ENCODE measurements around the gene IGFBP2. TPM values are rescaled to one million over a fixed set of nuclear protein-coding genes. Genes with fewer than 3 reads are reported as not detected.

Gene IGFBP2
- total and polyA plus RNA-seq, 9 of the 15 experiments (the other 6 are each of a cell fraction or from before 2014, with no cell fraction given) = 0.93 TPM; not detected in 8

DNA sequence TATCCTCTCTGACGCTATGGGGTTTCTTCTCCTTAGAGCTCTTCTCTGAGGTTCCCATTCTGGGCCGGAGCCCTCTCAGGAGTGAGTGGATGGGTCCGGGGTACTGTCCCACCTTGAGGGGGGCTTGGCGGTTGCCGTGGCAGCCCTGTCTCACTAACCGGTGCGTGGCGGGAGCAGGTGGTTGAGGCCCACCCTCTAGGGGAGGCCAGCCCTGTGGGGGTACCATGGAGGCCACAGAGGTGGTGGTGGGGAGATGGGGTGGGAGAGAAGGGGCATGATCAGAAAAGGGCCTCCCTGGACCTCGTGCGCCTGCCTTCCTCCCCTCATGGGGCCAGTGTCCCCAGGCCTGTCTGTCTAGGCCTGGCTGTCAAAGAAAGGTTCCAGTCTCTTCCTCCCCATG lies 39.8 kb downstream of the IGFBP2 start (continued):
- TF ChIP-seq CLOCK (CRISPR knock-in tag; IDR thresholded peaks at IDR 0.05; ENCODE audit: borderline replicate concordance) (no peak), ZNF354B (CRISPR knock-in tag; IDR thresholded peaks at IDR 0.05) (no peak), ZNF511 (CRISPR knock-in tag; IDR thresholded peaks at IDR 0.05) (no peak)

GRCh38 chr2:216673609-216674008 lies 40.4 kb downstream of the IGFBP2 start:
- BruUV-seq (replicated peaks) = no TSS peak
- no peaks in the 10 kb centered on the region for H3K9me1 ChIP-seq (ENCODE audit: control insufficient read depth, insufficient read depth, low read length)
- 46% methylated on average over 6 of the region's 9 CpGs for WGBS (ENCODE audit: insufficient coverage, low coverage, missing lambda C conversion rate)
- no peaks in the 10 kb centered on the region for H3K36me3 ChIP-seq (ENCODE audit: control insufficient read depth, insufficient read depth, low read length)
- no peaks in the 10 kb centered on the region for H3K9me3 ChIP-seq (replicated peaks; ENCODE audit: control insufficient read depth, insufficient read depth, low read depth, low read length)
- H4K20me1 ChIP-seq (replicated peaks; ENCODE audit: control insufficient read depth, insufficient read depth, low read length) = no peaks in the 10 kb centered on the region
- intact Hi-C loops (cut with micrococcal nuclease) (no loop called here), in situ Hi-C loops (cut with MboI) (loop anchor here (25.0 kb wide), 1 partner anchor 461 kb away; no protein-coding TSS in a partner anchor)
- no peak for DNase-seq (ENCODE audit: extremely low read depth in 1 of 4, low spot score in 3 of 4)
- no peak overlapping the region for H3K4me2 ChIP-seq (ENCODE audit: insufficient read depth, low read length)
- peaks cover 4 to 58% of the 10 kb centered on the region in 2 experiments; a peak in 3 of 5 replicates for H3K27me3 ChIP-seq (ENCODE audit: control insufficient read depth in 2 of 2, insufficient read depth in 2 of 2, low read length in 2 of 2)
- no peak for ATAC-seq
- no peak overlapping the region for H3K27ac ChIP-seq (ENCODE audit: extremely low read depth, low read depth, low read length)
- CTCF ChIA-PET (ENCODE audit: low intra/inter-chr PET ratio) = no interaction called here
- H3K4me3 ChIP-seq = no peak overlapping the region
- POLR2A ChIA-PET = interaction anchor here (1.0 kb wide), 1 partner anchor 10 kb away, joined by 3 read pairs; no protein-coding TSS in a partner anchor
- no peak overlapping the region for H3K9ac ChIP-seq (ENCODE audit: insufficient read depth in 1 of 2, low read depth in 2 of 2, low read length in 2 of 2)
- no peak for FAIRE-seq
- TF ChIP-seq, protein P1, sequence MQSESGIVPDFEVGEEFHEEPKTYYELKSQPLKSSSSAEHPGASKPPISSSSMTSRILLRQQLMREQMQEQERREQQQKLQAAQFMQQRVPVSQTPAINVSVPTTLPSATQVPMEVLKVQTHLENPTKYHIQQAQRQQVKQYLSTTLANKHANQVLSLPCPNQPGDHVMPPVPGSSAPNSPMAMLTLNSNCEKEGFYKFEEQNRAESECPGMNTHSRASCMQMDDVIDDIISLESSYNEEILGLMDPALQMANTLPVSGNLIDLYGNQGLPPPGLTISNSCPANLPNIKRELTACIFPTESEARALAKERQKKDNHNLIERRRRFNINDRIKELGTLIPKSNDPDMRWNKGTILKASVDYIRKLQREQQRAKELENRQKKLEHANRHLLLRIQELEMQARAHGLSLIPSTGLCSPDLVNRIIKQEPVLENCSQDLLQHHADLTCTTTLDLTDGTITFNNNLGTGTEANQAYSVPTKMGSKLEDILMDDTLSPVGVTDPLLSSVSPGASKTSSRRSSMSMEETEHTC (IDR thresholded peaks at IDR 0.05) = no peak
- TF ChIP-seq MYNN (IDR thresholded peaks at IDR 0.05) (no peak), MYNN (CRISPR knock-in tag; IDR thresholded peaks at IDR 0.05) (no peak), SIN3B (IDR thresholded peaks at IDR 0.05; ENCODE audit: low read depth) (no peak), ZSCAN32 (CRISPR knock-in tag; IDR thresholded peaks at IDR 0.05) (no peak), PURB (CRISPR knock-in tag; IDR thresholded peaks at IDR 0.05; ENCODE audit: low read depth) (no peak), HDAC6 (IDR thresholded peaks at IDR 0.05; ENCODE audit: low read depth, low read length) (no peak)
- H3K4me1 ChIP-seq (replicated peaks in 1 of 2; ENCODE audit: control insufficient read depth in 2 of 2, insufficient read depth in 2 of 2, low read length in 2 of 2) = no peaks in the 10 kb centered on the region
- H3K79me2 ChIP-seq (ENCODE audit: control insufficient read depth, insufficient read depth, low read length) = no peaks in the 10 kb centered on the region
- H2AFZ ChIP-seq (ENCODE audit: low read depth, low read length) = no peak overlapping the region
